RWPE2 (cell line): Measurements from ENCODE around the gene ADK.
"Not testable (repeated sequence)": the region's sequence is repeated elsewhere in the genome, so short reads cannot be mapped to it uniquely, and the experiment has no call there.

Source experiments
- ATAC-seq: fragments of 200-7000 bp; cut with Tn5 transposase; 3 replicates; pipeline ENCODE4 v1.9.1; 2021; ENCODE audit warnings: low read depth
- DNase-seq: peaks from one replicate; pipeline ENCODE4 v3.0.0-alpha.2; 2020; ENCODE audit warnings: low spot score
- H3K27ac ChIP-seq: fragments of 450-650 bp; 2 replicates; pipeline ENCODE4 v1.5.1; 2017; ENCODE audit warnings: mild to moderate bottlenecking; ENCODE audit not compliant: poor library complexity, severe bottlenecking
- H3K27me3 ChIP-seq: fragments of 250-450 bp; sonication (Bioruptor Pico); 2 replicates; pipeline ENCODE4 v1.5.1; 2021; ENCODE audit warnings: mild to moderate bottlenecking, moderate library complexity; ENCODE audit not compliant: insufficient read depth, poor library complexity, severe bottlenecking
- H3K36me3 ChIP-seq: fragments of 250-450 bp; sonication (Bioruptor Pico); 2 replicates; pipeline ENCODE4 v1.5.1; 2020; ENCODE audit warnings: low read depth, mild to moderate bottlenecking, moderate library complexity
- H3K4me1 ChIP-seq: fragments of 250-450 bp; sonication (Bioruptor Pico); 2 replicates; pipeline ENCODE4 v1.5.1; 2021; ENCODE audit warnings: mild to moderate bottlenecking, moderate library complexity; ENCODE audit not compliant: insufficient read depth, poor library complexity, severe bottlenecking
- H3K4me3 ChIP-seq: fragments of 250-450 bp; sonication (Bioruptor Pico); 2 replicates; pipeline ENCODE4 v1.5.1; 2021; ENCODE audit warnings: mild to moderate bottlenecking, moderate library complexity; ENCODE audit not compliant: severe bottlenecking
- H3K9me3 ChIP-seq: fragments of 250-450 bp; sonication (Bioruptor Pico); 2 replicates; pipeline ENCODE4 v1.5.1; 2021; ENCODE audit warnings: mild to moderate bottlenecking, moderate library complexity; ENCODE audit not compliant: severe bottlenecking
- CTCF ChIP-seq: fragments of 450-650 bp; IDR thresholded peaks from one replicate; pipeline ENCODE4 v1.5.1; 2017; ENCODE audit warnings: mild to moderate bottlenecking, moderate library complexity; ENCODE audit not compliant: poor library complexity, severe bottlenecking

Gene ADK

GRCh38 chr10:74139981-74140380 lies 11.0 kb upstream of the ADK start:
- Histone ChIP-seq H3K27ac (no peak overlapping the region), H3K4me1 (peaks cover 1% of the 10 kb centered on the region), H3K36me3 (peaks cover 42% of the 10 kb centered on the region), H3K4me3 (no peak overlapping the region), H3K9me3 (no peaks in the 10 kb centered on the region), H3K27me3 (no peaks in the 10 kb centered on the region)
- no peak for TF ChIP-seq CTCF
- DNase-seq (no peak), ATAC-seq (no peak)

GRCh38 chr10:74140553-74140952 lies 10.5 kb upstream of the ADK start:
- no peak overlapping the region for H3K27ac ChIP-seq
- no peak for DNase-seq
- peaks cover 42% of the 10 kb centered on the region for H3K36me3 ChIP-seq
- no peak for ATAC-seq
- no peaks in the 10 kb centered on the region for H3K27me3 ChIP-seq
- H3K9me3 ChIP-seq, result no peaks in the 10 kb centered on the region
- H3K4me1 ChIP-seq, result peaks cover 7% of the 10 kb centered on the region
- no peak overlapping the region for H3K4me3 ChIP-seq
- no peak for TF ChIP-seq CTCF

- Histone ChIP-seq H3K27ac (no peak overlapping the region), H3K4me1 (peaks cover 12% of the 10 kb centered on the region), H3K27me3 (no peaks in the 10 kb centered on the region), H3K4me3 (no peak overlapping the region), H3K9me3 (no peaks in the 10 kb centered on the region), H3K36me3 (peaks cover 27% of the 10 kb centered on the region)
- ATAC-seq (no peak), DNase-seq (no peak)
- no peak for TF ChIP-seq CTCF
Observed at GRCh38 chr10:74145133-74145532, 5.9 kb upstream of the ADK start.

- not testable (repeated sequence) for DNase-seq, H3K27me3 ChIP-seq, ATAC-seq, H3K9me3 ChIP-seq, H3K27ac ChIP-seq, H3K4me3 ChIP-seq
- Histone ChIP-seq H3K36me3 (peaks cover 27% of the 10 kb centered on the region), H3K4me1 (peaks cover 12% of the 10 kb centered on the region)
Observed at GRCh38 chr10:74146980-74147379, 4.0 kb upstream of the ADK start.

GRCh38 chr10:74150204-74150989 lies 624 bp upstream of the ADK start, which contains the start of gene AP3M1:
TSS of gene AP3M1 (minus strand) at chr10:74150828. CDS start at chr10:74138379, 12,449 bp downstream.
- DNase-seq (peak; percentile 88), ATAC-seq (peak; percentile 63)
- no peaks in the 10 kb centered on the region for H3K27me3 ChIP-seq
- peaks cover 21% of the 10 kb centered on the region for H3K36me3 ChIP-seq
- peaks cover 23% of the 10 kb centered on the region for H3K4me1 ChIP-seq
- peak within 1 kb of the TSS; percentile 90 for H3K4me3 ChIP-seq
- H3K9me3 ChIP-seq, result no peaks in the 10 kb centered on the region
- H3K27ac ChIP-seq, result peak within 1 kb of the TSS; percentile 76
- no peak for TF ChIP-seq CTCF
